GM23248 (cell line): ENCODE results near the gene NDUFAF7. TPM values are rescaled to one million over a fixed set of nuclear protein-coding genes. Genes with fewer than 3 reads are reported as not detected.
"Not testable (repeated sequence)": the region's sequence is repeated elsewhere in the genome, so short reads cannot be mapped to it uniquely, and the experiment has no call there.

ENCODE experiments used
- DNase-seq: peaks from one replicate; pipeline ENCODE4 v3.0.0-alpha.2; 2015
- H2AFZ ChIP-seq: fragments of 200-600 bp; sonication (generic); 2 replicates; pipeline ENCODE4 v1.6.1; 2016; ENCODE audit warnings: antibody characterized with exemption
- H3F3A ChIP-seq: fragments of 200-600 bp; sonication (generic); 2 replicates; pipeline ENCODE4 v1.6.1; 2016; ENCODE audit warnings: mild to moderate bottlenecking, antibody characterized with exemption, mixed run types; ENCODE audit not compliant: insufficient read depth
- H3K27ac ChIP-seq: fragments of 200-600 bp; sonication (generic); 2 replicates; pipeline ENCODE4 v1.5.1; 2016; ENCODE audit warnings: mild to moderate bottlenecking
- H3K27me3 ChIP-seq: fragments of 200-600 bp; sonication (generic); replicated peaks from 2 replicates; pipeline ENCODE4 v1.6.1; 2016; ENCODE audit warnings: mild to moderate bottlenecking; ENCODE audit not compliant: insufficient read depth
- H3K36me3 ChIP-seq: fragments of 200-600 bp; sonication (generic); 2 replicates; pipeline ENCODE4 v1.6.1; 2016; ENCODE audit warnings: low read depth, mild to moderate bottlenecking
- H3K4me1 ChIP-seq: fragments of 200-600 bp; sonication (generic); 2 replicates; pipeline ENCODE4 v1.6.1; 2016; ENCODE audit warnings: mild to moderate bottlenecking; ENCODE audit not compliant: insufficient read depth
- H3K4me2 ChIP-seq: fragments of 200-600 bp; sonication (generic); one replicate; pipeline ENCODE4 v1.6.1; 2016; ENCODE audit warnings: mild to moderate bottlenecking; ENCODE audit not compliant: unreplicated experiment
- H3K4me3 ChIP-seq: fragments of 200-600 bp; sonication (generic); 2 replicates; pipeline ENCODE4 v1.5.1; 2016; ENCODE audit warnings: mild to moderate bottlenecking
- H3K79me2 ChIP-seq: fragments of 200-600 bp; sonication (generic); 2 replicates; pipeline ENCODE4 v1.6.1; 2016; ENCODE audit warnings: mild to moderate bottlenecking; ENCODE audit not compliant: insufficient read depth
- H3K9ac ChIP-seq: fragments of 200-600 bp; sonication (generic); 2 replicates; pipeline ENCODE4 v1.6.1; 2016; ENCODE audit warnings: mild to moderate bottlenecking
- H3K9me2 ChIP-seq: fragments of 200-600 bp; sonication (generic); 2 replicates; pipeline ENCODE4 v1.6.1; 2016; ENCODE audit warnings: mixed run types, mild to moderate bottlenecking, moderate library complexity; ENCODE audit not compliant: insufficient read depth
- H3K9me3 ChIP-seq: fragments of 200-600 bp; sonication (generic); one replicate; pipeline ENCODE4 v1.6.1; 2017; ENCODE audit warnings: low read depth
- H4K20me1 ChIP-seq: fragments of 200-600 bp; sonication (generic); 2 replicates; pipeline ENCODE4 v1.6.0; 2016; ENCODE audit not compliant: insufficient read depth
- EZH2 ChIP-seq: fragments of 200-600 bp; sonication (generic); IDR thresholded peaks from 2 replicates; pipeline ENCODE4 v1.6.1; 2018; ENCODE audit warnings: antibody characterized with exemption, mild to moderate bottlenecking; ENCODE audit not compliant: insufficient read depth, poor library complexity, severe bottlenecking
- EZH2phosphoT487 ChIP-seq: fragments of 200-600 bp; sonication (generic); IDR thresholded peaks from 2 replicates; pipeline ENCODE4 v1.6.1; 2018; ENCODE audit warnings: antibody characterized with exemption, moderate library complexity, mild to moderate bottlenecking, low read depth; ENCODE audit not compliant: insufficient read depth
- WGBS, 2 experiments: methylation state at CpG; one replicate each; pipeline ENCODE4 v1.1.6; 2015 to 2017; ENCODE audit warnings: low lambda C conversion rate in 2 of 2, low coverage in 1 of 2; ENCODE audit errors: missing lambda C conversion rate in 2 of 2; 5-methylcytosine and 5-hydroxymethylcytosine counted together
- in situ Hi-C: fragments of 300-500 bp; cut with MboI; formaldehyde crosslinking; loops from 2 replicates; pipeline ENCODE4 v1.15.0; 2020
- polyA plus RNA-seq: library from polyadenylated mRNA; unstranded; fragments of >200 nt; fragmentation: Nextera tagmentation; extraction: Ambion mirVana; gene quantifications from 2 replicates; pipeline ENCODE4 v1.2.1, GENCODE V29; 2016
- total RNA-seq: library from RNA; depleted of rRNA; stranded (reverse); fragments of >200 nt; shearing (Covaris generic); gene quantifications from 2 replicates; pipeline ENCODE4 v1.2.3, GENCODE V29; 2014; rRNA removed

NDUFAF7 gene
- total and polyA plus RNA-seq, 2 experiments from 2014 or later, result 14.8 to 16.4 TPM

DNA sequence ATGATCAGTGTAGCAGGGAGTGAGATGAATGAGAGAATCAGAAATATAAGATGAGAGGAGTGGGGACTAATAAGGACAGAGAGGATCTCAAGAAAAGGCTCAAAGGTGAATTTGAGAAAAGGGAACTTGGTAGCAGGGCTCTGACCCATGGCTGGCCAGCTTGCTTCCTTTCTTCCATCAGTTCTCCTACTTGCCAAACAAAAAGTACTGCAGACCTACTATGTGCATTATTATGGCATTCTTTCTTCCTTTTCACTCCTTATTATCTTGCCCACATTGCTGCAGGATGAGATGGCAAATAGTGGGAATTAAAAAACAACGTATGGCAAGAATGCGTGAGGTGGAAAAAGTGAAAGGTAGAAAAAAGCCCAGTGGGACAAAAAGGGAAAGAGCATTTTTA lies 60.2 kb downstream of the NDUFAF7 start:
- Histone ChIP-seq H3K27me3 (no peaks in the 10 kb centered on the region), H3F3A (no peaks in the 10 kb centered on the region), H2AFZ (no peak overlapping the region), H3K27ac (no peak overlapping the region), H3K4me1 (no peaks in the 10 kb centered on the region), H3K4me3 (no peak overlapping the region), H3K9me2 (no peaks in the 10 kb centered on the region), H3K9me3 (no peaks in the 10 kb centered on the region), H3K9ac (no peak overlapping the region), H4K20me1 (no peaks in the 10 kb centered on the region), H3K36me3 (peaks cover 25% of the 10 kb centered on the region), H3K4me2 (no peak overlapping the region), H3K79me2 (peaks cover 61% of the 10 kb centered on the region)
- in situ Hi-C loops, result no loop called here
- DNase-seq, result no peak
- WGBS, 2 experiments, result 98 to 99% methylated on average over 2 of the region's 2 CpGs
- TF ChIP-seq EZH2phosphoT487 (no peak), EZH2 (no peak)

DNA sequence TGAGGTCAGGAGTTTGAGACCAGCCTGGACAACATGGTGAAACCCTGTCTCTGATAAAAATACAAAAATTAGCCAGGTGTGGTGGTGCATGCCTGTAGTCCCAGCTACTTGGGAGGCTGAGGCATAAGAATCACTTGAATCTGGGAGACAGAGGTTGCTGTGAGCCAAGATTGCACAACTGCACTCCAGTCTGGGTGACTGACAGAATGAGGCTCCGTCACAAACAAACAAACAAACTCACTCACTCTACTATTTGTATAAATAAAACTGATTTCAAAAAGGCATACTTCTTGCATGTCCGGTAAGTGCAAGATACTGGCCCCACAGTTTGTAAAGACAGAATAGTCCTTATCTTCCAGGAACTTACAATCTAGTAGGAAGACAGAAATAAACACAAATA lies 63.4 kb downstream of the NDUFAF7 start:
- peaks cover 93% of the 10 kb centered on the region for H3K79me2 ChIP-seq
- H2AFZ ChIP-seq, H3K4me2 ChIP-seq, DNase-seq, H3K27ac ChIP-seq, H3F3A ChIP-seq, H3K9me3 ChIP-seq, H3K9ac ChIP-seq, H3K9me2 ChIP-seq, H3K4me1 ChIP-seq, H3K4me3 ChIP-seq, in situ Hi-C loops, H3K27me3 ChIP-seq, H4K20me1 ChIP-seq: not testable (repeated sequence)
- 97 to 98% methylated on average over 2 of the region's 2 CpGs for WGBS, 2 experiments
- peaks cover 15% of the 10 kb centered on the region for H3K36me3 ChIP-seq

DNA sequence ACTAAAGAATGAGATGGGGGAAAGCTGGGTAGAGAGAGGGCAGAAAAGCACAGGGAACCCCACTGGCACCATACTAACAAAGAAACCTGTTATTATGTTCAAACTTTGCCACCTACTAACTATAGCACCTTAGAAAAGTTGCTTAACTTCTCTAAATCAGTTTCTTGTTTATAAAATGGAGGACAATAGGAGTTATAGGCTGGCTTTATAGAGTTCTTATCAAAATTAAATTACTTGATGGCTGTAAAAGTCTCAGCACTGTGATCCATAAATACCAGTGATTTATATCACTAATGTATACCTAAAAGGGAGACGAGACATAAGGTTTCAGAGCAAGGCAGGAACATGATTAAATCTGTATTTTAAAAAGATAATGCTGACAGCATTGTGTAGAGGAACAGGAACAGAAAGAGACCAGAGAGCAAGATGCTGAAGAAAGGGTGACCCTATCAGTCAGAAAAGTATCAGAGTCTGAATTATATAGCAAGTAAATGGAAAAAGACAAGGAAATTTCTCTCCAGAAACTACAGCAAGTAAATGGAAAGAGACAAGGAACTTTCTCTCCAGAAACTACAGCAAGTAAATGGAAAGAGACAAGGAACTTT lies 64.1 kb downstream of the NDUFAF7 start:
- in situ Hi-C loops, result no loop called here
- Histone ChIP-seq H3K27me3 (no peaks in the 10 kb centered on the region), H4K20me1 (no peaks in the 10 kb centered on the region), H3K79me2 (peaks cover 95% of the 10 kb centered on the region), H3K4me2 (no peak overlapping the region), H3K27ac (no peak overlapping the region), H3K36me3 (peaks cover 8% of the 10 kb centered on the region), H3K4me3 (no peak overlapping the region), H3K9me2 (no peaks in the 10 kb centered on the region), H3F3A (peaks cover 5% of the 10 kb centered on the region; the same call in 1 of the 2 replicates), H3K9ac (no peak overlapping the region), H2AFZ (no peak overlapping the region), H3K9me3 (no peaks in the 10 kb centered on the region), H3K4me1 (no peaks in the 10 kb centered on the region)
- no peak for DNase-seq
- TF ChIP-seq EZH2phosphoT487, result no peak
- WGBS, 2 experiments, result 97 to 100% methylated on average over 1 of the region's 1 CpG

DNA sequence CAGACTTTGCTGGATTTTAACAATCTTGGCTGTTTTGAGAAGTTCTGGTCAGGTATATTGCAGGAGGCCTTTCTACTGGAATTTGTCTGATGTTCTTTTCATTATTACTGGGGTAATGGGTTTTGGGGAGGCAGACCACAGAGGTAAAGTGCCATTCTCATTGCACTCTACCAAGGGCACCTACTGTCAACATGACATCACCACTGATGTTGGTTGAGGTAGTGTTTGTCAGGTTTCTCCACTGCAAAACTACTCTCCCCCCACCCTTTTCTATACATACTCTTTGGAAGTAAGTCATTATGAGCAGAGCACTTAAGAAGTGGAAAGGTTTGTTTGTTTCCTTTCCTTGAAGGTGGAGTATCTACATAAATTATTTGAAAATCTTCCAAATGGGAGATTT lies 66.2 kb downstream of the NDUFAF7 start:
- no peak for DNase-seq
- H4K20me1 ChIP-seq, result no peaks in the 10 kb centered on the region; the same call in 1 of the 2 replicates

More for the DNA sequence above, 66.2 kb downstream of the NDUFAF7 start:
- Histone ChIP-seq H3K36me3 (no peaks in the 10 kb centered on the region), H3K9ac (no peak overlapping the region), H3K9me2 (no peaks in the 10 kb centered on the region), H3K4me3 (no peak overlapping the region), H3K27ac (no peak overlapping the region), H3K27me3 (no peaks in the 10 kb centered on the region), H3K9me3 (no peaks in the 10 kb centered on the region), H3K4me2 (no peak overlapping the region), H2AFZ (no peak overlapping the region), H3K79me2 (peaks cover 100% of the 10 kb centered on the region), H3F3A (peaks cover 16% of the 10 kb centered on the region; the same call in 1 of the 2 replicates), H3K4me1 (0 out of 2 replicates have a peak, but pooled peaks cover 6% of the 10 kb centered on the region)
- in situ Hi-C loops, result no loop called here
- TF ChIP-seq EZH2, result no peak
- TF ChIP-seq EZH2phosphoT487, result no peak

Other genes starting within 250 kb of the NDUFAF7 start
- gene HEATR5B, start 147.3 kb upstream of the NDUFAF7 start, total RNA-seq, result 17.0 and 21.4 TPM in 2 replicates
- gene HEATR5B, start 147.3 kb upstream of the NDUFAF7 start, polyA plus RNA-seq, result 4.7 and 5.3 TPM in 2 replicates
- 7.2 and 8.6 TPM in 2 replicates for gene GPATCH11, start 147.1 kb upstream of the NDUFAF7 start, total RNA-seq
- gene GPATCH11, start 147.1 kb upstream of the NDUFAF7 start, polyA plus RNA-seq, result 4.4 and 4.9 TPM in 2 replicates
- 30.9 and 63.1 TPM in 2 replicates for gene EIF2AK2, start 74.7 kb upstream of the NDUFAF7 start, total RNA-seq
- gene EIF2AK2, start 74.7 kb upstream of the NDUFAF7 start, polyA plus RNA-seq, result 35.9 and 43.8 TPM in 2 replicates
- gene SULT6B1, start 43.0 kb upstream of the NDUFAF7 start, total RNA-seq, result not detected in 2 replicates
- gene SULT6B1, start 43.0 kb upstream of the NDUFAF7 start, polyA plus RNA-seq, result not detected in 2 replicates
- gene CEBPZOS, start 35.2 kb upstream of the NDUFAF7 start, total RNA-seq, result 13.2 and 19.0 TPM in 2 replicates
- 37.7 and 39.9 TPM in 2 replicates for gene CEBPZOS, start 35.2 kb upstream of the NDUFAF7 start, polyA plus RNA-seq
- gene CEBPZ, start 62 bp upstream of the NDUFAF7 start, total RNA-seq, result 34.0 and 35.0 TPM in 2 replicates
- gene CEBPZ, start 62 bp upstream of the NDUFAF7 start, polyA plus RNA-seq, result 22.6 and 23.0 TPM in 2 replicates
- gene PRKD3, start 93.2 kb downstream of the NDUFAF7 start, total RNA-seq, result 52.9 and 74.0 TPM in 2 replicates
- gene PRKD3, start 93.2 kb downstream of the NDUFAF7 start, polyA plus RNA-seq, result 16.7 and 19.7 TPM in 2 replicates
- 37.4 and 37.5 TPM in 2 replicates for gene QPCT, start 113.0 kb downstream of the NDUFAF7 start, total RNA-seq
- gene QPCT, start 113.0 kb downstream of the NDUFAF7 start, polyA plus RNA-seq, result 48.5 and 51.4 TPM in 2 replicates